Measurements from ENCODE around the gene CYTL1. TPM values are rescaled to one million over a fixed set of nuclear protein-coding genes. Genes with fewer than 3 reads are reported as not detected.

CYTL1 gene
- total and polyA plus RNA-seq, 9 of the 15 experiments (the other 6 are each of a cell fraction or from before 2014, with no cell fraction given) = not detected

- TF ChIP-seq ZNF592 (IDR thresholded peaks at IDR 0.05) (peak; percentile 79), PRPF4 (IDR thresholded peaks at IDR 0.05; ENCODE audit: insufficient read depth, low read depth, low read length, poor library complexity, severe bottlenecking) (no peak), ZKSCAN1 (IDR thresholded peaks at IDR 0.05; ENCODE audit: low read depth, low read length) (no peak), MBD1 (CRISPR knock-in tag; IDR thresholded peaks at IDR 0.05) (no peak), ETS1 (conservative IDR thresholded peaks at IDR 0.05; ENCODE audit: control insufficient read depth, low read depth, low read length) (no peak), ZNF445 (CRISPR knock-in tag; IDR thresholded peaks at IDR 0.05; ENCODE audit: low read depth) (no peak), MAX (CRISPR knock-in tag; IDR thresholded peaks at IDR 0.05) (no peak), ZNF121 (CRISPR knock-in tag; conservative IDR thresholded peaks at IDR 0.05) (no peak), MYC (IDR thresholded peaks at IDR 0.05; ENCODE audit: low read depth, low read length) (no peak), MYC (CRISPR knock-in tag; IDR thresholded peaks at IDR 0.05; ENCODE audit: borderline replicate concordance, low read depth) (no peak), PKNOX1 (IDR thresholded peaks at IDR 0.05) (0 out of 2 replicates have a peak, but pooled peaks have one; percentile 24), ZHX1 (conservative IDR thresholded peaks at IDR 0.05; ENCODE audit: low read length) (no peak), CEBPB (tag; IDR thresholded peaks at IDR 0.05) (peak; percentile 97), ETS2 (tag; IDR thresholded peaks at IDR 0.05; ENCODE audit: borderline replicate concordance, poor library complexity, severe bottlenecking) (no peak)
Observed at GRCh38 chr4:5037553-5038551, 18.6 kb upstream of the CYTL1 start (continued).
